Stomach (tissue), 9 donors: ENCODE measurements around the gene GRK1. TPM values are rescaled to one million over a fixed set of nuclear protein-coding genes. Genes with fewer than 3 reads are reported as not detected.

Experiments used
- DNase-seq, 2 donors: peaks; one replicate each; pipeline versions ENCODE4 v3.0.0 to v3.0.0-alpha.2; 2013 to 2019
- H3K27ac ChIP-seq, 5 donors: fragments of 200-600 bp in 4 of 5; sonication (generic) in 4 of 5; one replicate each; pipeline ENCODE4 v1.5.1; 2013 to 2019; ENCODE audit warnings: mild to moderate bottlenecking in 1 of 5, moderate library complexity in 1 of 5
- H3K27me3 ChIP-seq, 3 donors: fragments of 200-600 bp; sonication (generic); one replicate each; pipeline ENCODE4 v1.5.1; 2017 to 2019; ENCODE audit warnings: mixed run types in 1 of 3
- H3K36me3 ChIP-seq, 4 donors: fragments of 200-600 bp; sonication (generic); 1 replicate in 3 of 4; 2 replicates in 1 of 4; pipeline ENCODE4 v1.5.1; 2016 to 2019
- H3K4me1 ChIP-seq, 4 donors: fragments of 200-600 bp; sonication (generic); one replicate each; pipeline ENCODE4 v1.5.1; 2016 to 2019
- H3K4me3 ChIP-seq, 4 donors: fragments of 200-600 bp; sonication (generic) in 3 of 4; one replicate each; pipeline ENCODE4 v1.5.1; 2016 to 2019; ENCODE audit warnings: mild to moderate bottlenecking in 1 of 4
- H3K9me3 ChIP-seq, 4 donors: fragments of 200-600 bp; sonication (generic); one replicate each; pipeline ENCODE4 v1.5.1; 2016 to 2019
- CTCF ChIP-seq, 7 experiments: fragments of 450-650 bp in 4 of 7; fragments of 200-600 bp in 3 of 7; sonication (generic) in 3 of 7; IDR thresholded peaks; one replicate each; pipeline ENCODE4 v1.5.1; 2016 to 2019; ENCODE audit warnings: antibody characterized with exemption in 7 of 7, control low read depth in 2 of 7, mild to moderate bottlenecking in 1 of 7
- EP300 ChIP-seq: sonication (generic); formaldehyde crosslinking; IDR thresholded peaks from one replicate; pipeline ENCODE4 v1.6.1; 2017; ENCODE audit warnings: antibody characterized with exemption
- POLR2A ChIP-seq, 4 donors: fragments of 450-650 bp; IDR thresholded peaks; one replicate each; pipeline ENCODE4 v1.6.1; 2016; ENCODE audit warnings: antibody characterized with exemption in 4 of 4, control low read depth in 2 of 4, mild to moderate bottlenecking in 1 of 4, moderate library complexity in 1 of 4
- POLR2AphosphoS5 ChIP-seq, 3 donors: sonication (generic); formaldehyde crosslinking; IDR thresholded peaks; one replicate each; pipeline ENCODE4 v1.6.1; 2016; ENCODE audit warnings: antibody characterized with exemption in 3 of 3
- WGBS, 5 donors: extraction: QIAGEN DNeasy Blood & Tissue Kit in 3 of 5; methylation state at CpG; one replicate each; pipeline versions ENCODE4 v1.1.5 to v1.1.7; 2013 to 2018; 5-methylcytosine and 5-hydroxymethylcytosine counted together
- intact Hi-C: fragments of 100-400 bp; cut with DNase I; formaldehyde crosslinking; loops from one replicate; pipeline ENCODE4 v1.15.1; 2023; ENCODE audit warnings: low total_unique reads
- polyA plus RNA-seq, 3 donors: library from polyadenylated mRNA; stranded (reverse); fragments of 200-250 nt; gene quantifications; one replicate each; pipeline ENCODE4 v1.2.3, GENCODE V29; 2013
- total RNA-seq, 5 donors: library from RNA; depleted of rRNA; stranded (reverse); fragments of >200 nt; gene quantifications; one replicate each; pipeline versions ENCODE4 v1.1.0 to v1.2.3, GENCODE V29; 2014 to 2016
- donor health status: healthy with polysubstance abuse.
- donor health status: Bipolar disorder and iron deficiency.
- donor health status: healthy.

GRK1 gene
- total and polyA plus RNA-seq, 8 donors, result not detected

DNA sequence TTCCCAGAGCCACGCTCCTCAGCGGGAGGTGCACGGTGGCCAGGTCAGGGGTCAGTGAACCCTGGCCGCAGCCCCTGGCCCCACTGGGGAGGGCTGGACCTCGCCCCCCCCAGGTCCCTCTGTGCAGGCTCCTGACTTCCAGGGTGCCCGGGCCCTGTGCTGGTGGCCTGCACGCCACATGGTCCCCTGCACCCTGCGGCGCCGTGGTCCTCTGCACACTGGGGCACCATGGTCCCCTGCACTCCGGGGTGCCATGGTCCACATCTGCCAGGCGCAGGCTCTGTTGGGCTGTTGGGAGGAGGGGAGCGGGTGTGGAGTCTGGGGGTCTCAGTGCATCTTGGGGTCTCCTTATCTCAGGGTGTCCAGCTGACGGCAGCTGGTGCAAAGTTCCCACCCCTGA lies 68.7 kb downstream of the GRK1 start:
- no peak overlapping the region for H3K4me3 ChIP-seq
- no peak for DNase-seq
- no peaks in the 10 kb centered on the region for H3K4me1 ChIP-seq
- H3K36me3 ChIP-seq, result no peaks in the 10 kb centered on the region
- no peak overlapping the region for H3K27ac ChIP-seq
- H3K9me3 ChIP-seq, result no peaks in the 10 kb centered on the region
- H3K27me3 ChIP-seq, result peaks cover 0 to 37% (median 0%) of the 10 kb centered on the region in 3 donors
- 83 to 92% (median 88%) methylated on average over 3 to 14 of the region's 14 CpGs for WGBS, 5 donors
- intact Hi-C loops, result no loop called here
- no peak for TF ChIP-seq CTCF (IDR thresholded peaks at IDR 0.05)
- no peak for TF ChIP-seq POLR2A (IDR thresholded peaks at IDR 0.05)
- no peak for TF ChIP-seq EP300
- no peak for TF ChIP-seq POLR2AphosphoS5 (IDR thresholded peaks at IDR 0.05)

DNA sequence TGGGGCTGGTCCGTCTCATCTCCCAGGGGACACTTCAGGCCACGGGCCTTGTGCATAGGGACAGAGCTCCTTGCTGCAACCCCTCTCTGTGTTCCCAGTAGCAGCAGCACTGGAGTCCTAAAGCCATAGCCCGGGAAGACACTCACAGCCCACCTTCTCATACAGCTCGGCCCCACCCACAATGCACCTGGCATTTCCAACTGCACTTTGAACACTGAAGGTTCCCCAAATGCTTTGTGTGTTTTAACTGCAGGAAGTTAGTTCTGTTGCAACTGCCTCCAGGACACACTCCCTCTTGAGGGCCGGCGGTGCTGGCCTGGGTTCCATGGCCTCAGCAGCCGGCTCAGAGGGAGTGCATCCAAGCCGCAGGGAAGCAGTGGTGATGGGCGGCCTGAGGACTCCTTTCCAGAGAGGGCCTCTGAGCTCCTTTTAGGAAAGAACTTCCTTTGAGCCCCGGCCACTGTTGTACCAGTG lies 69.3 kb downstream of the GRK1 start:
- H3K9me3 ChIP-seq, result no peaks in the 10 kb centered on the region
- no peak for DNase-seq
- WGBS, 5 donors, result 54 to 74% (median 63%) methylated on average over 8 to 10 of the region's 10 CpGs
- TF ChIP-seq POLR2A (IDR thresholded peaks at IDR 0.05), result no peak
- TF ChIP-seq EP300, result no peak
- TF ChIP-seq CTCF (IDR thresholded peaks at IDR 0.05), result no peak
- TF ChIP-seq POLR2AphosphoS5 (IDR thresholded peaks at IDR 0.05), result no peak
- H3K4me1 ChIP-seq, result no peaks in the 10 kb centered on the region
- no peak overlapping the region for H3K4me3 ChIP-seq
- intact Hi-C loops, result no loop called here
- H3K27ac ChIP-seq, result no peak overlapping the region
- peaks cover 0 to 42% (median 0%) of the 10 kb centered on the region in 3 donors for H3K27me3 ChIP-seq
- H3K36me3 ChIP-seq, result no peaks in the 10 kb centered on the region

- H3K27ac ChIP-seq, result no peak overlapping the region
- no peaks in the 10 kb centered on the region for H3K9me3 ChIP-seq
- no peak for TF ChIP-seq POLR2A (IDR thresholded peaks at IDR 0.05)
- no peak for TF ChIP-seq CTCF (IDR thresholded peaks at IDR 0.05)
- TF ChIP-seq EP300, result no peak
- TF ChIP-seq POLR2AphosphoS5 (IDR thresholded peaks at IDR 0.05), result no peak
- 75 to 88% (median 79%) methylated on average over 5 of the region's 5 CpGs for WGBS, 5 donors
- H3K27me3 ChIP-seq, result peaks cover 0 to 53% (median 0%) of the 10 kb centered on the region in 3 donors
- peaks cover 0 to 10% (median 9%) of the 10 kb centered on the region in 4 donors for H3K4me1 ChIP-seq
- no peak overlapping the region for H3K4me3 ChIP-seq
- no peak for DNase-seq
- intact Hi-C loops, result no loop called here
- H3K36me3 ChIP-seq, result no peaks in the 10 kb centered on the region
Observed at GRCh38 chr13:113737803-113738202, 70.8 kb downstream of the GRK1 start.

- Histone ChIP-seq H3K4me3 (no peak overlapping the region), H3K4me1 (peaks cover 0 to 10% (median 9%) of the 10 kb centered on the region in 4 donors), H3K36me3 (no peaks in the 10 kb centered on the region), H3K27ac (no peak overlapping the region), H3K27me3 (peaks cover 0 to 69% (median 0%) of the 10 kb centered on the region in 3 donors), H3K9me3 (no peaks in the 10 kb centered on the region)
- intact Hi-C loops, result no loop called here
- 80 to 93% (median 87%) methylated on average over 7 to 22 of the region's 22 CpGs for WGBS, 5 donors
- no peak for TF ChIP-seq POLR2A (IDR thresholded peaks at IDR 0.05)
- TF ChIP-seq CTCF (IDR thresholded peaks at IDR 0.05), result no peak
- no peak for TF ChIP-seq EP300
- TF ChIP-seq POLR2AphosphoS5 (IDR thresholded peaks at IDR 0.05), result no peak
- no peak for DNase-seq
Observed at GRCh38 chr13:113739527-113740285, 72.7 kb downstream of the GRK1 start.
